ENCODE measurements around the gene SNF8.
A peak's percentile ranks its signal among the peaks of the same experiment; 100 is the strongest.

SNF8 gene

GRCh38 chr17:48929812-48930165 lies 14.9 kb downstream of the SNF8 start:
- DNase-seq (ENCODE audit: low read depth in 2 of 2) = no peak

GRCh38 chr17:48928876-48929811 lies 15.5 kb downstream of the SNF8 start:
- DNase-seq (ENCODE audit: low read depth in 2 of 2) = no peak

- no peak for DNase-seq (ENCODE audit: low read depth in 2 of 2)
Observed at GRCh38 chr17:48927978-48928745, 16.5 kb downstream of the SNF8 start.

- no peak for DNase-seq (ENCODE audit: low read depth in 2 of 2)
Observed at GRCh38 chr17:48925991-48926342, 18.7 kb downstream of the SNF8 start.

- no peak for DNase-seq (ENCODE audit: low read depth in 2 of 2)
Observed at GRCh38 chr17:48925251-48925990, 19.2 kb downstream of the SNF8 start.

GRCh38 chr17:48915459-48916282 lies 29.0 kb downstream of the SNF8 start:
- peak; percentile 39 to 62 for DNase-seq (ENCODE audit: low read depth in 2 of 2)

GRCh38 chr17:48912476-48912875 lies 32.2 kb downstream of the SNF8 start:
- DNase-seq (ENCODE audit: low read depth in 2 of 2) = no peak

- no peak for DNase-seq (ENCODE audit: low read depth in 2 of 2)
Observed at GRCh38 chr17:48910370-48910769, 34.3 kb downstream of the SNF8 start.

- DNase-seq (ENCODE audit: low read depth in 2 of 2) = no peak
Observed at GRCh38 chr17:48909783-48910182, 34.9 kb downstream of the SNF8 start.

- DNase-seq (ENCODE audit: low read depth in 2 of 2) = peak; percentile 83 to 87
Observed at GRCh38 chr17:48908853-48909394, 35.7 kb downstream of the SNF8 start.

GRCh38 chr17:48908047-48908843 lies 36.4 kb downstream of the SNF8 start, which contains the start of gene UBE2Z:
Gene UBE2Z (plus strand): TSS chr17:48908407. CDS start chr17:48908504, 97 bp downstream.
- DNase-seq (ENCODE audit: low read depth in 2 of 2) = peak; percentile 81 to 87

GRCh38 chr17:48907713-48908046 lies 37.0 kb downstream of the SNF8 start:
- no peak for DNase-seq (ENCODE audit: low read depth in 2 of 2)

GRCh38 chr17:48905987-48906515 lies 38.6 kb downstream of the SNF8 start:
- DNase-seq (ENCODE audit: low read depth in 2 of 2) = no peak

- no peak for DNase-seq (ENCODE audit: low read depth in 2 of 2)
Observed at GRCh38 chr17:48904428-48904827, 40.2 kb downstream of the SNF8 start.

- no peak for DNase-seq (ENCODE audit: low read depth in 2 of 2)
Observed at GRCh38 chr17:48903401-48903800, 41.2 kb downstream of the SNF8 start.

GRCh38 chr17:48901241-48901640 lies 43.4 kb downstream of the SNF8 start:
- DNase-seq (ENCODE audit: low read depth in 2 of 2) = no peak

- DNase-seq (ENCODE audit: low read depth in 2 of 2) = no peak
Observed at GRCh38 chr17:48894886-48895285, 49.8 kb downstream of the SNF8 start.

- no peak for DNase-seq (ENCODE audit: low read depth in 2 of 2)
Observed at GRCh38 chr17:48893646-48894508, 50.8 kb downstream of the SNF8 start.
